Parathyroid adenoma (tissue), 2 donors: ENCODE measurements around the gene SERPINE1.
"Not testable (repeated sequence)": the region's sequence is repeated elsewhere in the genome, so short reads cannot be mapped to it uniquely, and the experiment has no call there.

Experiments used
- H2AFZ ChIP-seq: fragments of 300-600 bp; sonication (generic); one replicate; pipeline ENCODE4 v1.7.0; 2017; ENCODE audit warnings: antibody characterized with exemption, mild to moderate bottlenecking
- H3K27ac ChIP-seq: fragments of 300-600 bp; sonication (generic); one replicate; pipeline ENCODE4 v1.7.0; 2017
- H3K27me3 ChIP-seq: fragments of 300-600 bp; sonication (generic); one replicate; pipeline ENCODE4 v1.7.0; 2017; ENCODE audit warnings: low read length; ENCODE audit not compliant: control insufficient read depth, insufficient read depth
- H3K36me3 ChIP-seq: fragments of 300-600 bp; sonication (generic); one replicate; pipeline ENCODE4 v1.7.0; 2017; ENCODE audit warnings: low read length; ENCODE audit not compliant: control insufficient read depth, insufficient read depth
- H3K4me1 ChIP-seq: fragments of 300-600 bp; sonication (generic); one replicate; pipeline ENCODE4 v1.7.0; 2017; ENCODE audit warnings: control low read depth
- H3K4me2 ChIP-seq: fragments of 300-600 bp; sonication (generic); one replicate; pipeline ENCODE4 v1.7.0; 2017; ENCODE audit warnings: low read length
- H3K4me3 ChIP-seq: fragments of 300-600 bp; sonication (generic); one replicate; pipeline ENCODE4 v1.7.0; 2017; ENCODE audit warnings: low read depth, low read length
- H3K79me2 ChIP-seq: fragments of 300-600 bp; sonication (generic); one replicate; pipeline ENCODE4 v1.7.0; 2017; ENCODE audit warnings: control low read depth
- H3K9ac ChIP-seq: fragments of 300-600 bp; sonication (generic); one replicate; pipeline ENCODE4 v1.7.0; 2017; ENCODE audit warnings: mild to moderate bottlenecking
- H3K9me3 ChIP-seq: fragments of 300-600 bp; sonication (generic); one replicate; pipeline ENCODE4 v1.7.0; 2017; ENCODE audit warnings: low read length; ENCODE audit not compliant: control insufficient read depth
- CTCF ChIP-seq: fragments of 300-600 bp; sonication (generic); IDR thresholded peaks from one replicate; pipeline ENCODE4 v1.7.0; 2017; ENCODE audit warnings: antibody characterized with exemption, mild to moderate bottlenecking
- donor health status: primary hyperparathyroidism.

SERPINE1 gene

GRCh38 chr7:101100858-101101847, 25.8 kb upstream of the SERPINE1 start:
- Histone ChIP-seq H3K4me2 (no peak overlapping the region), H2AFZ (no peak overlapping the region), H3K9me3 (no peaks in the 10 kb centered on the region), H3K79me2 (no peaks in the 10 kb centered on the region), H3K9ac (no peak overlapping the region), H3K27me3 (no peaks in the 10 kb centered on the region), H3K27ac (no peak overlapping the region), H3K4me1 (no peaks in the 10 kb centered on the region), H3K4me3 (no peak overlapping the region), H3K36me3 (no peaks in the 10 kb centered on the region)
- no peak for TF ChIP-seq CTCF

GRCh38 chr7:101102026-101102425, 24.9 kb upstream of the SERPINE1 start:
- Histone ChIP-seq H3K9me3 (no peaks in the 10 kb centered on the region), H3K27ac (no peak overlapping the region), H3K27me3 (no peaks in the 10 kb centered on the region)

GRCh38 chr7:101103701-101104100, 23.2 kb upstream of the SERPINE1 start:
- not testable (repeated sequence) for H3K4me2 ChIP-seq, H3K9me3 ChIP-seq, H3K4me1 ChIP-seq, H3K36me3 ChIP-seq, H3K27me3 ChIP-seq, H2AFZ ChIP-seq, H3K9ac ChIP-seq, H3K4me3 ChIP-seq, H3K79me2 ChIP-seq, H3K27ac ChIP-seq

More at GRCh38 chr7:101102026-101102425, 24.9 kb upstream of the SERPINE1 start:
- Histone ChIP-seq H3K4me2 (no peak overlapping the region), H3K79me2 (no peaks in the 10 kb centered on the region), H2AFZ (no peak overlapping the region), H3K4me3 (no peak overlapping the region), H3K4me1 (no peaks in the 10 kb centered on the region), H3K36me3 (no peaks in the 10 kb centered on the region), H3K9ac (no peak overlapping the region)
- no peak for TF ChIP-seq CTCF

- Histone ChIP-seq H2AFZ (no peak overlapping the region), H3K9me3 (no peaks in the 10 kb centered on the region), H3K4me2 (no peak overlapping the region), H3K79me2 (no peaks in the 10 kb centered on the region), H3K36me3 (no peaks in the 10 kb centered on the region), H3K27me3 (no peaks in the 10 kb centered on the region), H3K9ac (no peak overlapping the region), H3K4me3 (no peak overlapping the region), H3K27ac (no peak overlapping the region), H3K4me1 (no peaks in the 10 kb centered on the region)
- no peak for TF ChIP-seq CTCF
These were observed 22.7 kb upstream of the SERPINE1 start for GRCh38 chr7:101104193-101104713.

GRCh38 chr7:101104799-101105198, 22.1 kb upstream of the SERPINE1 start:
- no peaks in the 10 kb centered on the region for H3K79me2 ChIP-seq
- H3K4me3 ChIP-seq, result no peak overlapping the region
- H3K4me2 ChIP-seq, result no peak overlapping the region
- no peaks in the 10 kb centered on the region for H3K27me3 ChIP-seq
- no peaks in the 10 kb centered on the region for H3K4me1 ChIP-seq
- no peak overlapping the region for H3K9ac ChIP-seq
- no peaks in the 10 kb centered on the region for H3K36me3 ChIP-seq
- no peak overlapping the region for H3K27ac ChIP-seq
- H2AFZ ChIP-seq, result no peak overlapping the region
- no peak for TF ChIP-seq CTCF
- H3K9me3 ChIP-seq, result no peaks in the 10 kb centered on the region

- H3K27me3 ChIP-seq, H3K4me1 ChIP-seq, H3K36me3 ChIP-seq, H3K4me2 ChIP-seq, H3K9me3 ChIP-seq, H2AFZ ChIP-seq, H3K9ac ChIP-seq, H3K79me2 ChIP-seq, H3K27ac ChIP-seq, H3K4me3 ChIP-seq: not testable (repeated sequence)
These were observed 21.7 kb upstream of the SERPINE1 start for GRCh38 chr7:101105248-101105647.
